ENCODE data around the gene COMMD4. TPM values are rescaled to one million over a fixed set of nuclear protein-coding genes. Genes with fewer than 3 reads are reported as not detected.
A peak's percentile ranks its signal among the peaks of the same experiment; 100 is the strongest.
"Not testable (repeated sequence)": the region's sequence is repeated elsewhere in the genome, so short reads cannot be mapped to it uniquely, and the experiment has no call there.

COMMD4 gene
- total RNA-seq, 1 donor = 61.7 TPM

- peak overlapping the region; percentile 90 for H3K4me3 ChIP-seq (ENCODE audit: low read depth, low read length)
- DNase-seq (ENCODE audit: low read depth) = no peak
- TF ChIP-seq CTCF (IDR thresholded peaks at IDR 0.05; ENCODE audit: insufficient read depth, low read depth, low read length) = no peak
Measured at GRCh38 chr15:75335313-75335704, 554 bp upstream of the COMMD4 start.

- no peak for TF ChIP-seq CTCF (IDR thresholded peaks at IDR 0.05; ENCODE audit: insufficient read depth, low read depth, low read length)
- no peak overlapping the region for H3K4me3 ChIP-seq (ENCODE audit: low read depth, low read length)
- no peak for DNase-seq (ENCODE audit: low read depth)
Measured at GRCh38 chr15:75338661-75339240, 2.9 kb downstream of the COMMD4 start.

DNA sequence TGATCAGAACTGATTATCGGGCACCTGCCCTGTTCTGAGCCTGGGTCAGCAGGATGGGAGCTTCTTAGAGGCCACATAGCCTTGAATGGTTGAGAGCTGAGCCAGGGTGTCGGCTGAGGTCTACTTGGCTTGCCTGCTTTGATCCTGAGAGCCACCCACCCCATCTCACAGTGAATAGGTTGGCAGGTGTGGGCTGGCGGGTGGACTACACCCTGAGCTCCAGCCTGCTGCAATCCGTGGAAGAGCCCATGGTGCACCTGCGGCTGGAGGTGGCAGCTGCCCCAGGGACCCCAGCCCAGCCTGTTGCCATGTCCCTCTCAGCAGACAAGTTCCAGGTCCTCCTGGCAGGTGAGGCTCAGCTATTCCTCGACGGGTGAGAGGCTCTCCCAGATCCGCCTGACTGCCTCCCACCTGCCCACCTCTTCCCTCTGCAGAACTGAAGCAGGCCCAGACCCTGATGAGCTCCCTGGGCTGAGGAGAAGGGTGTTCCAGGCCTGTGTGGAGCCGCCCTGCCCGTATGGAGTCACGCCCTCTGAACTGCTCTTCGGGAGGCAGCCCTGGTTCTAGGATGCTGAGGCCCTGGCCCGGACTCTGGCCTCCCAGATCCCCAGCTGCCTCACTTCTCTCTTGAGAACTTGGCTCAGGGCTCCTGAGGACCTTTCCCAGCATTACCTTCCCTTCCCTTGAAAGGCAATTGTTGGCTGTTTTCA lies 3.8 kb downstream of the COMMD4 start:
- DNase-seq (ENCODE audit: low read depth) = no peak
- no peak overlapping the region for H3K4me3 ChIP-seq (ENCODE audit: low read depth, low read length)
- no peak for TF ChIP-seq CTCF (IDR thresholded peaks at IDR 0.05; ENCODE audit: insufficient read depth, low read depth, low read length)

- no peak overlapping the region for H3K4me3 ChIP-seq (ENCODE audit: low read depth, low read length)
- no peak for DNase-seq (ENCODE audit: low read depth)
- TF ChIP-seq CTCF (IDR thresholded peaks at IDR 0.05; ENCODE audit: insufficient read depth, low read depth, low read length) = no peak
Measured at GRCh38 chr15:75342221-75342620, 6.4 kb downstream of the COMMD4 start.

DNA sequence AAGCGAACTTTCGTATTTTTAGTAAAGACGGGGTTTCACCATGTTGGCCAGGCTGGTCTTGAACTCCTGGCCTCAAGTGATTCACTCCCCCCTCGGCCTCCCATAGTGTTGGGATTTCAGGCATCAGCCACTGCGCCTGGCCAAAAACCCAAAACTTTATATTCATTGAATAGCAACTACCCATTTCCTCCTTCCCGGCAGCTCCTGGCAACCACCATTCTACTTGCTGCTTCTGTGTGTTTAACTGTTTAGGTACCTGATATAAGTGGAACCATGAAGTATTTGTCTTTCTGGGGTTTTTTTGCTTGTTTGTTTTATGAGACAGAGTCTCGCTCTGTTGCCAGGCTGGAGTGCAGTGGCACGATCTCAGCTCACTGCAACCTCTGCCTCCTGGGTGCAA lies 8.1 kb downstream of the COMMD4 start:
- not testable (repeated sequence) for H3K4me3 ChIP-seq (ENCODE audit: low read depth, low read length); DNase-seq (ENCODE audit: low read depth)

DNA sequence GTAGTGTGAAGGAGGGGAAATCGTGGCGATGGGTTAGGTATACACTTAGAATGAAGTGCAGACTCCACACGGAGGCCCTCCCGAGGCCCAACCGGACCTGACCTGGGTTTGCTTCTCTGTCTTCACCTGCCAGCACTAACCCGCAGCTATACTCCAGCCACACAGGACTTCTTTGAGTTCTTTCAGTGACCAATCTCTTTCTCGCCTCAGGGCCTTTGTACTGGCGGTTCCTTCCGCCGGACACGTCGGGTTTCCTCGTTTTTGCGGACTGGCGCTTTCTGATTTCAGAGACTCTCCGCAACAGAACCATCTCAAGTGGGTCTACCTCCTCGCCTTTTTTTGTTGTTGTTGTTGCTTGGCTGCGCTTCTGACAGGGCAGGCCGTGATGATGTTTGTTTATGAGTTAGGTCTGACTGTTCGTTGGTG lies 10.9 kb downstream of the COMMD4 start, which contains the start of gene NEIL1:
NEIL1 (plus strand) TSS at position 244 of the 426 bp plus-strand sequence. CDS start 1,867 bp downstream, outside the sequence.
- TF ChIP-seq CTCF (IDR thresholded peaks at IDR 0.05; ENCODE audit: insufficient read depth, low read depth, low read length) = no peak
- DNase-seq (ENCODE audit: low read depth) = no peak
- H3K4me3 ChIP-seq (ENCODE audit: low read depth, low read length) = peak within 1 kb of the TSS; percentile 85

- H3K4me3 ChIP-seq (ENCODE audit: low read depth, low read length) = peak overlapping the region; percentile 85
- no peak for TF ChIP-seq CTCF (IDR thresholded peaks at IDR 0.05; ENCODE audit: insufficient read depth, low read depth, low read length)
- DNase-seq (ENCODE audit: low read depth) = no peak
Measured at GRCh38 chr15:75347222-75348033, 11.6 kb downstream of the COMMD4 start.

Data from fibroblast of villous mesenchyme (primary cell).